Glutamatergic neuron (in vitro differentiated cells): ENCODE measurements around the gene SLC22A4. TPM values are rescaled to one million over a fixed set of nuclear protein-coding genes. Genes with fewer than 3 reads are reported as not detected.

Source experiments
- DNase-seq: peaks from one replicate; pipeline ENCODE4 v3.0.0; 2022
- H3K27ac Mint-ChIP-seq: one replicate; pipeline ENCODE4 v1.8.0; 2020; ENCODE audit warnings: mild to moderate bottlenecking, mixed read lengths, inconsistent platforms; ENCODE audit not compliant: unreplicated experiment
- H3K27me3 Mint-ChIP-seq: one replicate; pipeline ENCODE4 v1.8.0; 2020; ENCODE audit warnings: mild to moderate bottlenecking, moderate library complexity, mixed read lengths, inconsistent platforms; ENCODE audit not compliant: unreplicated experiment
- H3K36me3 Mint-ChIP-seq: one replicate; pipeline ENCODE4 v1.8.0; 2020; ENCODE audit warnings: mild to moderate bottlenecking, mixed read lengths, inconsistent platforms; ENCODE audit not compliant: unreplicated experiment
- H3K4me1 Mint-ChIP-seq: one replicate; pipeline ENCODE4 v1.8.0; 2020; ENCODE audit warnings: mild to moderate bottlenecking, low read depth, mixed read lengths, inconsistent platforms; ENCODE audit not compliant: unreplicated experiment
- H3K4me3 Mint-ChIP-seq: one replicate; pipeline ENCODE4 v1.8.0; 2020; ENCODE audit warnings: mild to moderate bottlenecking, mixed read lengths, inconsistent platforms; ENCODE audit not compliant: unreplicated experiment
- H3K9me3 Mint-ChIP-seq: one replicate; pipeline ENCODE4 v1.8.0; 2020; ENCODE audit warnings: mild to moderate bottlenecking, moderate library complexity, mixed read lengths, inconsistent platforms; ENCODE audit not compliant: unreplicated experiment
- CTCF ChIP-seq: fragments of 200-600 bp; sonication (generic); IDR thresholded peaks from one replicate; pipeline ENCODE4 v1.5.0; 2021; ENCODE audit not compliant: partially characterized antibody, unreplicated experiment
- total RNA-seq: library from RNA; stranded (reverse); fragmentation: NEBNext Ultra II Directional; extraction: Animal tissue kit (Norgen Biotek cat#: 25700); gene quantifications from one replicate; pipeline ENCODE4 v1.2.1, GENCODE V29; 2021; ENCODE audit not compliant: unreplicated experiment

The SLC22A4 gene
- total RNA-seq, 1 donor from 2014 or later: 0.37 TPM

- no peak for DNase-seq
- H3K9me3 Mint-ChIP-seq: peaks cover 2% of the 10 kb centered on the region
- H3K36me3 Mint-ChIP-seq: no peaks in the 10 kb centered on the region
- H3K27me3 Mint-ChIP-seq: no peaks in the 10 kb centered on the region
- no peak for TF ChIP-seq CTCF
- no peaks in the 10 kb centered on the region for H3K4me1 Mint-ChIP-seq
- H3K4me3 Mint-ChIP-seq: no peak overlapping the region
- H3K27ac Mint-ChIP-seq: no peak overlapping the region
These were observed 27.0 kb downstream of the SLC22A4 start for GRCh38 chr5:132321109-132321721.

- H3K27ac Mint-ChIP-seq: no peak overlapping the region
- H3K4me3 Mint-ChIP-seq: no peak overlapping the region
- no peak for DNase-seq
These were observed 28.1 kb downstream of the SLC22A4 start for GRCh38 chr5:132322266-132322665.

GRCh38 chr5:132323202-132323601 is 29.0 kb downstream of the SLC22A4 start:
- Mint-ChIP-seq H3K4me3 (no peak overlapping the region), H3K27ac (no peak overlapping the region), H3K9me3 (peaks cover 2% of the 10 kb centered on the region), H3K27me3 (no peaks in the 10 kb centered on the region), H3K36me3 (no peaks in the 10 kb centered on the region), H3K4me1 (no peaks in the 10 kb centered on the region)
- TF ChIP-seq CTCF: no peak
- no peak for DNase-seq

More at GRCh38 chr5:132322266-132322665, 28.1 kb downstream of the SLC22A4 start:
- no peak for TF ChIP-seq CTCF
- Mint-ChIP-seq H3K4me1 (no peaks in the 10 kb centered on the region), H3K9me3 (peaks cover 2% of the 10 kb centered on the region), H3K27me3 (no peaks in the 10 kb centered on the region), H3K36me3 (no peaks in the 10 kb centered on the region)

- Mint-ChIP-seq H3K27ac (no peak overlapping the region), H3K36me3 (no peaks in the 10 kb centered on the region), H3K27me3 (no peaks in the 10 kb centered on the region), H3K4me3 (no peak overlapping the region), H3K4me1 (no peaks in the 10 kb centered on the region), H3K9me3 (peaks cover 2% of the 10 kb centered on the region)
- no peak for TF ChIP-seq CTCF
- no peak for DNase-seq
These were observed 31.5 kb downstream of the SLC22A4 start for GRCh38 chr5:132325691-132326090.

- H3K36me3 Mint-ChIP-seq: no peaks in the 10 kb centered on the region
- no peaks in the 10 kb centered on the region for H3K27me3 Mint-ChIP-seq
- no peak overlapping the region for H3K4me3 Mint-ChIP-seq
- no peak for DNase-seq
- no peaks in the 10 kb centered on the region for H3K9me3 Mint-ChIP-seq
- no peak overlapping the region for H3K27ac Mint-ChIP-seq
- no peaks in the 10 kb centered on the region for H3K4me1 Mint-ChIP-seq
- TF ChIP-seq CTCF: no peak
These were observed 33.2 kb downstream of the SLC22A4 start for GRCh38 chr5:132327252-132327955.
